GM19193 (cell line): ENCODE measurements around the gene HOXD12.

Source experiments
- POLR2A ChIP-seq: IDR thresholded peaks from 4 replicates; pipeline ENCODE4 v1.6.1; 2011; ENCODE audit not compliant: insufficient read depth, insufficient read length; ENCODE audit errors: extremely low read depth

The HOXD12 gene

DNA sequence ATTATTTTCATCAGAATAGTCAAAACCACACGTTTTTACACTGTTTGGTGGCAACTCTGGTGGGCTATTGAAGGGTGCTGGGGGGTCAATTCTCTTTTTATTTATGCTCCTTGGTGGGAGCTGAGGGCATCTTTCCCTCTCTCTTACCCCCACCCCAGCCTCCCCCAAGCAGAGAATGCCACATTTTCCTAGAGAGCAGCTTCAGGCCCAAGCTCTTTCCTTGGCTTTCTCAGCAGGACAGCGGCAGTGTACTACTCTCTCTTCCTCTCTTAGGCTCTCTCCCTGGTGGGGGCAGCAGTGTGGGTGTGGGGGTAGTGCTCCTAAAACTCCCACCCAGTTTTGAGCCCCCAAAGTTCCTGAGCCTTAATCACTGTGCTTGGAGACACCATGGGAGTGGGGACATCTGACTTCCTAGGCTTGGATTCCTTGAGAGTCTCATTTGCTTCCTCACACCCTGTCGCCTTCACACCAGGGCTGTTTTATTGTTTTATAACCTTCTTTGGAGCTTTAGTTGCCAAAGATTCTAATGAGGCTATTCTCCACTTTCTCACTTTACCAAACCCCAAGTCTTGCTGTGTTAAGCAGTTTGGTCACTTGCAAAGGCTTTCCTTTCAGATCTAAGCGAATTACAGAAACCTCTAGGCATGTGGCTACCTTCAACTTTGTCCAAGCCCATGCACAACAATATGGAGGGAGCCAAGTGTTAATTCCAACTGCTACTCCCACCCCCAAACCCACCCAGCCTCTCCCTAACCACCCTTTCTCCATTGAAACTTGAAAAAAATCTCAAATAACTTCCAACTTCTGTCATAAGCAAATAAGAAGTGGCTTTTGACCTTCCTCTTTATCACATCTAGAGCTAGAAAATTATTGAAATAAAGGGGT, 45.7 kb downstream of the HOXD12 start:
- TF ChIP-seq POLR2A = no peak

DNA sequence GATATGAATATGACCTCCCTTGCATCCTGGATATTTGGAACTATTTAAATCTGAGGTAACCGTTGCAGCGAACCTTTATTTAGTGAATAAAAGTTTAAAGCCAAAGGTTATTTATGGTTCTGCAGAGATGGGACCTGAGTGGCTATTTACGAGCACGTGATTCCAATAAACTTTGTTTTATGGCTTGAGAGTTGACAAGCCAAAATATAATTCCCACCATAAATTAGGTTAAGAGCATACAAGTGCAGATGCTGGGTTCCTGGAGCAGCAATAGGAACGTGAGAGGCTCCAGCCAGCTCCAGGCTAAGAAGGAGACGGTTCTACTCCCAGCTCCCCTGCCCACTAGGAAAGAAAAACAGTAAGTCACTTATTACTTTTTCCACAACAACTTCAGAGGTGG, 46.5 kb downstream of the HOXD12 start:
- no peak for TF ChIP-seq POLR2A

DNA sequence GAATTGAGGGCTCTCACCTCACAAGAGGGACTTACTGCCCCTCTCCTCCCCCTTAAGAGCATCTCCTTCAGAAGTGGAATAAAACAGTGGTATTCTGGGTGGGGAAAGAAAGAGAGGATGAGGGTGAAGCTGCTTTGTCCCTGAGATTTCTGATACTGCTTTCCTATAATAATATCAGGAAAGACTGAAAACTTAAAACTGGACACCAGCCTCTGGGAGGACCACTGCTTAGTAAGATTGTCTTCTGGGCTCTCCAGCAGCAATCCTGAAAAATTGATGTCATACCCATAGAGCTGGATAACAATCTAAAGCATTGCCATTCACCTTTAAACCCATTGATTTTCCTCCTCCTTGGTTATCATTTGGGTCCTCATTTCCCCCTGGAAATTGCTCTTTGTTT, 47.0 kb downstream of the HOXD12 start:
- no peak for TF ChIP-seq POLR2A

DNA sequence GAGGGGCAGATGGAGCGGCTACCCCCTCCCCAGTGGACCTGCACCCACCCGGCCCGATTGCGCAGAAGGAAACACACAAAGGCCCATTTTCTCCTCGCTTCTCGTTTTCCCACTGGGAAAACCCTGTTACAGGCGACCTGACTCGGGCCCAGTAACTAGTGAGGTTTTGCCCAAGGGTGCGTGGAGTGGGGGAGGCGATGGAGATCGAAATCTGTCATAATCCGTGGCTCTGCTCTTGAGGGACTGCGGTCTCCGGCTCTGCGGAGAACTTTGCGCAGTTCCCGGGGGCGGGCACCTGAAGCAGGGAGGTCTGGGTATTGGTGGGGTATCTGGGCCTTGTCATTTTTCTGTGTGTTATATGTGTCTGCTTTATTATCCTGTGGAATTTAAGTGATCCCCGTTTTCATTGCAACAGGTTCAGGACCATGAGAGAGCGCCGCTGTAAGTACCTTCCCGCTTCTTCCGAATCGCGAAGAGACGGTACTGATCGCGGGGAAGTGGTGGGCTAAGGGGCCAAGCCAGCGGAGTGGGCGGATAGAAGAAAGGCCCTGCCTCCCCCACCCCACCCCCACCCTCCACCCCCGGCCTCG, 47.7 kb downstream of the HOXD12 start:
- TF ChIP-seq POLR2A = no peak

GRCh38 chr2:176147800-176148496, 48.4 kb downstream of the HOXD12 start:
- TF ChIP-seq POLR2A = no peak

DNA sequence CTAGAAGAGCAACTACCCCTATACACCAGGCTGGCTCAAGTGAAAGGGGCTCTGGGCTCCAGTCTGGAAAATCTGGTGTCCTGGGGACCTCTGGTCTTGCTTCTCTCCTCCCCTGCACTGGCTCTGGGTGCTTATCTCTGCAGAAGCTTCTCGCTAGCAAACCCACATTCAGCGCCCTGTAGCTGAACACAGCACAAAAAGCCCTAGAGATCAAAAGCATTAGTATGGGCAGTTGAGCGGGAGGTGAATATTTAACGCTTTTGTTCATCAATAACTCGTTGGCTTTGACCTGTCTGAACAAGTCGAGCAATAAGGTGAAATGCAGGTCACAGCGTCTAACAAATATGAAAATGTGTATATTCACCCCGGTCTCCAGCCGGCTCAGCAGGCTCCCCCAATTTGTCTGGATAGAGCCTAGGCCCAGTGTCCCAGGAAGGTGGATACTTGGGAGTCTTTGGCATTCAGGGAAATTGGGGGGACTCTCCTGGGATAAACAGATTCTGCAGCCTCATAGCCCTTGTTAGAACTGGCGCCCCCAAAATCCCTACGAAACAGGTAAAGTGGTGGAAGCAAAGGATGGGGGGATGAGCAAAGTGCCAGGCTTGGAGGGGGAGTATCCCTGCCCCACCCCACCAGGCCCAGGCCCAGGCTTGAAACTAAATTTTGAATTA, 49.3 kb downstream of the HOXD12 start:
- no peak for TF ChIP-seq POLR2A

- no peak for TF ChIP-seq POLR2A
Observed at GRCh38 chr2:176149481-176149938, 49.9 kb downstream of the HOXD12 start.

GRCh38 chr2:176149939-176150583, 50.5 kb downstream of the HOXD12 start:
- no peak for TF ChIP-seq POLR2A

- no peak for TF ChIP-seq POLR2A
Observed at GRCh38 chr2:176150584-176151441, 51.2 kb downstream of the HOXD12 start.

DNA sequence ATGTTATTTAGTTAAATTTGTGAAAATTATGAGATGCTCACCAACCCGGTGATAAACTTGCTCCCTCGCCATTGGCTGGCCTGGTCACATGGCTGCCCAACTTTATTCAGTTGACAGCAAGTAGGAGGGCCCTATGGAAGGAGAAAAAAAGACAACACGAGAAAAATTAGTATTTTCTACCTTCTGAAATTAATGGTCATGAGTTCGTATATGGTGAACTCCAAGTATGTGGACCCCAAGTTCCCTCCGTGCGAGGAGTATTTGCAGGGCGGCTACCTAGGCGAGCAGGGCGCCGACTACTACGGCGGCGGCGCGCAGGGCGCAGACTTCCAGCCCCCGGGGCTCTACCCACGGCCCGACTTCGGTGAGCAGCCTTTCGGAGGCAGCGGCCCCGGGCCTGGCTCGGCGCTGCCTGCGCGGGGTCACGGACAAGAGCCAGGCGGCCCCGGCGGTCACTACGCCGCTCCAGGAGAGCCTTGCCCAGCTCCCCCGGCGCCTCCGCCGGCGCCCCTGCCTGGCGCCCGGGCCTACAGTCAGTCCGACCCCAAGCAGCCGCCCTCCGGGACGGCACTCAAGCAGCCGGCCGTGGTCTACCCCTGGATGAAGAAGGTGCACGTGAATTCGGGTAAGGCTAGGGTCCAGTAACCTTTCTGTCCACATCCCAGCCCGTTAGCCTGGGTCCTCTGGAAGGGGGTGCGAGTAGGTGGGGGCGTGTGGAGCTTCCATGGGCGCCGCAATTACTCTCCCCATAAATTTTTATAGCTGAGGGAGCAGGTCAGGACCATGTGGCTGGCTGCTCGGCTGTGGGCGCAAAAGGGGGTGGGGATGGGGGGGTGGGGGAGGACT, 52.1 kb downstream of the HOXD12 start, which contains the start of gene HOXD4:
HOXD4 (plus strand) TSS at position 109 of the 846 bp plus-strand sequence; CDS start at position 193, 84 bp downstream.
- no peak for TF ChIP-seq POLR2A
